Measurements from ENCODE around the gene PKN2.

- TF ChIP-seq CTCF (IDR thresholded peaks at IDR 0.05; ENCODE audit: borderline replicate concordance, extremely low read depth, low read length, poor library complexity, severe bottlenecking) (no peak), EZH2 (IDR thresholded peaks at IDR 0.05; ENCODE audit: borderline replicate concordance, low read depth, low read length, severe bottlenecking) (no peak)
Measured at GRCh38 chr1:88876573-88877365, 192.7 kb downstream of the PKN2 start.

Measured in DND-41 (cell line).